Caco-2 (cell line): ENCODE results near the gene PLD3. TPM values are rescaled to one million over a fixed set of nuclear protein-coding genes. Genes with fewer than 3 reads are reported as not detected.

Experiments
- BruUV-seq: library from RNA; stranded (reverse); fragments of 400-500 nt; replicated peaks from 2 replicates; lab custom pipeline; 2021; lab: Mats Ljungman, UMichigan
- CTCF ChIA-PET: fragments of 300-600 bp; sonication (Branson Sonifier 250); formaldehyde crosslinking; loops from one replicate; lab custom pipeline; 2022; ENCODE audit warnings: antibody characterized with exemption; lab: Charles Lee
- POLR2A ChIA-PET: fragments of 300-600 bp; sonication (Branson Sonifier 250); formaldehyde crosslinking; loops from one replicate; lab custom pipeline; 2022; ENCODE audit warnings: antibody characterized with exemption; lab: Charles Lee
- DNase-seq, 2 experiments: peaks; one replicate each; pipeline versions ENCODE4 v3.0.0 to v3.0.0-alpha.2; 2020 to 2022
- H3K27me3 ChIP-seq: replicated peaks from 2 replicates; pipeline ENCODE4 v1.6.0; 2011; ENCODE audit warnings: low read length; ENCODE audit not compliant: control insufficient read depth, insufficient read depth
- H3K36me3 ChIP-seq: 2 replicates; pipeline ENCODE4 v1.5.1; 2011; ENCODE audit warnings: low read length; ENCODE audit not compliant: control insufficient read depth, insufficient read depth
- H3K4me1 ChIP-seq: fragments of 250-450 bp; sonication (Bioruptor Pico); 2 replicates; pipeline ENCODE4 v1.5.1; 2020; ENCODE audit warnings: mild to moderate bottlenecking
- H3K4me3 ChIP-seq: 2 replicates; pipeline ENCODE4 v1.5.1; 2011; ENCODE audit warnings: low read depth, mild to moderate bottlenecking, control low read depth, low read length
- H3K9me3 ChIP-seq: fragments of 250-450 bp; sonication (Bioruptor Pico); 2 replicates; pipeline ENCODE4 v1.5.1; 2020; ENCODE audit warnings: mild to moderate bottlenecking, moderate library complexity
- H3K27ac Mint-ChIP-seq: one replicate; pipeline ENCODE4 v1.8.0; 2022; ENCODE audit warnings: mixed read lengths; ENCODE audit not compliant: unreplicated experiment
- H3K27me3 Mint-ChIP-seq: one replicate; pipeline ENCODE4 v1.8.0; 2022; ENCODE audit warnings: mixed read lengths; ENCODE audit not compliant: insufficient read depth, unreplicated experiment
- H3K36me3 Mint-ChIP-seq: one replicate; pipeline ENCODE4 v1.8.0; 2022; ENCODE audit warnings: mild to moderate bottlenecking, mixed read lengths; ENCODE audit not compliant: insufficient read depth, unreplicated experiment
- H3K4me1 Mint-ChIP-seq: one replicate; pipeline ENCODE4 v1.8.0; 2022; ENCODE audit warnings: low read depth, mixed read lengths; ENCODE audit not compliant: unreplicated experiment
- H3K4me3 Mint-ChIP-seq: one replicate; pipeline ENCODE4 v1.8.0; 2022; ENCODE audit warnings: mild to moderate bottlenecking, moderate library complexity, mixed read lengths; ENCODE audit not compliant: unreplicated experiment
- H3K9me3 Mint-ChIP-seq: one replicate; pipeline ENCODE4 v1.8.0; 2022; ENCODE audit warnings: mixed read lengths; ENCODE audit not compliant: unreplicated experiment
- intact Hi-C: fragments of 100-400 bp; cut with micrococcal nuclease; formaldehyde crosslinking; loops from one replicate; pipeline ENCODE4 v1.10.0; 2022; ENCODE audit not compliant: unreplicated experiment
- total RNA-seq: library from RNA; stranded (reverse); gene quantifications from 2 replicates; pipeline ENCODE4 v1.2.3, GENCODE V29; 2022
- TF ChIP-seq, protein P1 (sequence below), 2 experiments: fragments of 200-600 bp in 1 of 2; IDR thresholded peaks; 1 replicate in 1 of 2; 2 replicates in 1 of 2; pipeline versions ENCODE4 v1.5.1 to v1.8.0; 2011 to 2022; ENCODE audit warnings: antibody characterized with exemption in 1 of 2, control low read depth in 1 of 2, inconsistent platforms in 1 of 2, low read depth in 1 of 2, low read length in 1 of 2, mild to moderate bottlenecking in 1 of 2, moderate library complexity in 1 of 2; ENCODE audit not compliant: insufficient read depth in 1 of 2, severe bottlenecking in 1 of 2, unreplicated experiment in 1 of 2

Gene PLD3
- total RNA-seq, 1 experiment from 2014 or later, result 114 TPM

DNA sequence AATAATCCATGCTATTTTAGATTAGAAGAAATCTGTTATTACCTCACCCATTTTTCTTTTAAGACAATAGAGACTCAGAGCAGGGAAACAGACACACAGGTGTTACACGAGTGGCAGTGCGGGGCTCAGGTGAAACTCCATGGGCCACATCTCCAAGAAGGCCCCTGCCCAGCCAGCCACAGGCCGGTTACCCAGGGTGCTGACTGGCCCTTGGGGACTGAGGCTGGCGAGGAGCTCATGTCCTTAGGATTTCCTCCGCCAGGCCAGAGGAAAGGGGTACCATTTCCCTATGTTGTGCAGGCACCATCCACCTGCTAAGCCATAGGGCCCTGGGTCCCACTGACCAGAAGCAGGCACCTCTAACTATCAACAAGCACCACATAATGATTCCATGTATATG is 10.9 kb upstream of the PLD3 start:
- H3K9me3 ChIP-seq, result no peaks in the 10 kb centered on the region
- H3K27me3 ChIP-seq, result no peaks in the 10 kb centered on the region
- no peaks in the 10 kb centered on the region for H3K9me3 Mint-ChIP-seq
- H3K27ac Mint-ChIP-seq, result no peak overlapping the region
- H3K36me3 ChIP-seq, result no peaks in the 10 kb centered on the region
- H3K4me3 ChIP-seq, result no peak overlapping the region
- H3K4me3 Mint-ChIP-seq, result no peak overlapping the region
- BruUV-seq, result no TSS peak
- no peaks in the 10 kb centered on the region for H3K4me1 Mint-ChIP-seq
- H3K4me1 ChIP-seq, result no peaks in the 10 kb centered on the region
- ChIA-PET CTCF (no interaction called here), POLR2A (no interaction called here)
- TF ChIP-seq, protein P1, sequence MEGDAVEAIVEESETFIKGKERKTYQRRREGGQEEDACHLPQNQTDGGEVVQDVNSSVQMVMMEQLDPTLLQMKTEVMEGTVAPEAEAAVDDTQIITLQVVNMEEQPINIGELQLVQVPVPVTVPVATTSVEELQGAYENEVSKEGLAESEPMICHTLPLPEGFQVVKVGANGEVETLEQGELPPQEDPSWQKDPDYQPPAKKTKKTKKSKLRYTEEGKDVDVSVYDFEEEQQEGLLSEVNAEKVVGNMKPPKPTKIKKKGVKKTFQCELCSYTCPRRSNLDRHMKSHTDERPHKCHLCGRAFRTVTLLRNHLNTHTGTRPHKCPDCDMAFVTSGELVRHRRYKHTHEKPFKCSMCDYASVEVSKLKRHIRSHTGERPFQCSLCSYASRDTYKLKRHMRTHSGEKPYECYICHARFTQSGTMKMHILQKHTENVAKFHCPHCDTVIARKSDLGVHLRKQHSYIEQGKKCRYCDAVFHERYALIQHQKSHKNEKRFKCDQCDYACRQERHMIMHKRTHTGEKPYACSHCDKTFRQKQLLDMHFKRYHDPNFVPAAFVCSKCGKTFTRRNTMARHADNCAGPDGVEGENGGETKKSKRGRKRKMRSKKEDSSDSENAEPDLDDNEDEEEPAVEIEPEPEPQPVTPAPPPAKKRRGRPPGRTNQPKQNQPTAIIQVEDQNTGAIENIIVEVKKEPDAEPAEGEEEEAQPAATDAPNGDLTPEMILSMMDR (IDR thresholded peaks at IDR 0.05; ENCODE audit: insufficient read depth in 1 of 2, low read depth in 1 of 2, low read length in 1 of 2, severe bottlenecking in 1 of 2, unreplicated experiment in 1 of 2), result no peak
- peaks cover 51% of the 10 kb centered on the region for H3K36me3 Mint-ChIP-seq
- intact Hi-C loops, result no loop called here
- H3K27me3 Mint-ChIP-seq, result no peaks in the 10 kb centered on the region
- no peak for DNase-seq

DNA sequence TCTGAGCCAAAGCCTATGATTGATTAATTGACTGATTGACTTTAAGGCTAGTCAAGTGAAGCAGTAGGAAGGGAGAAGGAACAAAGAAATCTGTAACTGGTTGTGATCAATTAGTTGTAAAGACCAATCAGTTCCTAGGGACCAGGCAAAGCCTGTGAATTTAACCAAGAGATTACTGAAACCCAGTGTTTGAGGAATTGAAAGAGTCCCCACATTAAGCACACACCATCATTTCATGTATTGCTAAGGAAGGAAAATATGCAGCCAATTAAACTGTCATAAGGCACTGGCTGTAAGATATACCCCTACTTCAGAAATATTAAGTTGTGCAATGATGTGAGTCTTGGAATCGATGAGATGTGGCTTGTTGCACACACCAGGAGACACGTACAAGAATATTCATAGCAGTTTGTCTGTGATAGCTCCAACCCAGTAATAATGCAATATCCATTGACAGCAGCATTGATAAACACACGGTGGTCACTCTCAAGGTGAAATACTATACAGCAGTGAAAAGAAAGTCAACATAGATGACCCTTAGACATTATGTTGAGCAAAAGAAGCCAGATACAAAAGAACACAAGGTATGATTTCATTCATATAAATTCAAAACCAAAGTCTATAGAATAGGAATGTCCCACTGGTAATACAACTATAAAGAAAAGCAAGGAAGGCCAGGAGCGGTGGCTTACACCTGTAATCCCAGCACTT is 9.3 kb upstream of the PLD3 start:
- no TSS peak for BruUV-seq
- no peaks in the 10 kb centered on the region for H3K4me1 ChIP-seq
- H3K9me3 Mint-ChIP-seq, result no peaks in the 10 kb centered on the region
- no peaks in the 10 kb centered on the region for H3K4me1 Mint-ChIP-seq
- H3K4me3 ChIP-seq, result no peak overlapping the region
- no peak overlapping the region for H3K27ac Mint-ChIP-seq
- POLR2A ChIA-PET, result no interaction called here
- TF ChIP-seq, protein P1 (IDR thresholded peaks at IDR 0.05; ENCODE audit: insufficient read depth in 1 of 2, low read depth in 1 of 2, low read length in 1 of 2, severe bottlenecking in 1 of 2, unreplicated experiment in 1 of 2), result no peak
- peaks cover 38% of the 10 kb centered on the region for H3K36me3 Mint-ChIP-seq
- H3K36me3 ChIP-seq, result no peaks in the 10 kb centered on the region
- H3K27me3 Mint-ChIP-seq, result no peaks in the 10 kb centered on the region
- no peak overlapping the region for H3K4me3 Mint-ChIP-seq
- intact Hi-C loops, result no loop called here
- no peak for DNase-seq
- no peaks in the 10 kb centered on the region for H3K9me3 ChIP-seq
- H3K27me3 ChIP-seq, result no peaks in the 10 kb centered on the region
- CTCF ChIA-PET, result no interaction called here

DNA sequence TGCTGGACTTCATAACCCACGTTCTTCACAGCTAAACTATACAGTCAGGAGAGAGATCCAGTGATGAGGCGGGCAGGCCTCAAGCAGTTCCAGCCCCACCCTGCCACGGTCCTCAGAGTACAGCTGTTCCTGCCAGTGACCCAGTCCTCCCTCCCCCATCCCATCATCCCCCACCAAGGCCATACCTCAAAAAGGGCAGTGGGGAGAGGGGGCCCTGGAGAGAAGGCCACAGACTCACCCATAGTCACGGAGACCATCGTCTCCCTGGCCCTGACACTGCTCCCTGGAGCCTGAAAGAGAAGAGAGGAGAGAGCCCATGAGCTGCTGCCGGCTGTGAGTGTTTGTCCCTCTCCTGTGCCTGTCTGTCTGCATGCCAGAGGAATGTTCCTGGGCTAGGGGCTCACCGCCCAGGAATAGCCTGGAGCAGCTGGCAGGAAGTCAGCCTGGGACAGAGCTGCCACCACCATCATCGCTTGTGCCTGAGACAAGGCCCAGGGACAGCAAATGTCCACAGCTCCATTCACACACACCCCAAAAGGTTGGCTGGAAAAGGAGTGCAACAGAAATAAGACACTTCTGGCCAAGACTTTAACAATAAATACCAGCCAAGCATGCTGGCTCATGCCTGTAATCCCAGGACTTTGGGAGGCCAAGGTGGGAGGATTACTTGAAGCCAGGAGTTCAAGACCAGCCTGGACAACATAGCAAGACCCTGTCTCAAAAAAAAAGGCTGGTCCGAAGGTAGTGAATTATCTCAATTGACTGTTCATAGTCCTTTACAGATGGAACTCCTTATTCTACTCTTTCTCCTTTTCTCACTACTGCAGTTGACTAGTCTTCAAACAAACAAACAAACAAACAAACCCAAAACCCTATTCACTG is 6.7 kb upstream of the PLD3 start:
- no TSS peak for BruUV-seq
- Histone ChIP-seq H3K4me3 (no peak overlapping the region), H3K27me3 (no peaks in the 10 kb centered on the region), H3K4me1 (no peaks in the 10 kb centered on the region), H3K36me3 (no peaks in the 10 kb centered on the region), H3K9me3 (no peaks in the 10 kb centered on the region)
- DNase-seq, result no peak
- H3K27ac Mint-ChIP-seq, result no peak overlapping the region
- no peak overlapping the region for H3K4me3 Mint-ChIP-seq
- intact Hi-C loops, result no loop called here
- H3K27me3 Mint-ChIP-seq, result no peaks in the 10 kb centered on the region
- H3K9me3 Mint-ChIP-seq, result no peaks in the 10 kb centered on the region
- H3K4me1 Mint-ChIP-seq, result no peaks in the 10 kb centered on the region
- TF ChIP-seq, protein P1 (IDR thresholded peaks at IDR 0.05; ENCODE audit: insufficient read depth in 1 of 2, low read depth in 1 of 2, low read length in 1 of 2, severe bottlenecking in 1 of 2, unreplicated experiment in 1 of 2), result no peak
- ChIA-PET POLR2A (interaction anchor here (0.6 kb wide), 1 partner anchor 57 kb away, joined by 3 read pairs; no protein-coding TSS in a partner anchor), CTCF (no interaction called here)
- H3K36me3 Mint-ChIP-seq, result peaks cover 16% of the 10 kb centered on the region
